Islet of Langerhans (tissue), 1 donor: ENCODE data around the gene SACM1L.
"Not testable (repeated sequence)": the region's sequence is repeated elsewhere in the genome, so short reads cannot be mapped to it uniquely, and the experiment has no call there.

Experiments
- FAIRE-seq: peaks from one replicate; lab custom pipeline; 2011; peaks lifted over from hg19 to GRCh38; lab: Jason Lieb, UNC

SACM1L gene

DNA sequence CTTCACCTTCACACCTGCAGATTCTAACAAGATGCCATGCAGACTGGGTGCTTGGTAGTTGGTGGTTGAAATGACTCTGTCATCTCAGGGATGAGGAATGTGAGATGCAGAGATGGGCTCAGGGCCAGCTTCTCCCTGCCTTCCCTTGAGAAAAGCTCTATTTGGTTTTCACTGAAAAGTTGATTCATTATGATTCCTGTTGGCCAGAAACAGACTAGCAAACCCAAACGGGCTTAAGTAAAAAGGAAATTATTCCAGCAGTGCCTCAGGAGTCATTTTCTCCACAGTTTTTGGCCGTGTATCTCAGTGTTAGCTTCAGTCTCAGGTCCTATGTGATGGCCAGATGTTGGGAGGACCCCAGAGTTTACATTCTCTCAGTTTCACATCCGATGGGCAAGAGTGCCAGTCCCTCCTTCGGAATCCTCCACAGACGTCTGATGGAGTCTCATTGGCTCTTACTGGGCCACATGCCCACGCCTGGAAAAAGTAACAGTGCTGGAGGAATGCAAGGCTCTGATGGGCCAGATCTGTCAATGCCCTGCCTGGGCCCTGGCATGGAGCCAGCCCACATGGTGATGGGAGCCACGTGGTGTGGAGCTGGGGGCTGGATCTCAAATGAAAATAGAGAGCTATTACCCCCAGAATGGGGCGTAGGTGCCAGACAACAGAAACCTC is 22.3 kb upstream of the SACM1L start:
- FAIRE-seq, result no peak

DNA sequence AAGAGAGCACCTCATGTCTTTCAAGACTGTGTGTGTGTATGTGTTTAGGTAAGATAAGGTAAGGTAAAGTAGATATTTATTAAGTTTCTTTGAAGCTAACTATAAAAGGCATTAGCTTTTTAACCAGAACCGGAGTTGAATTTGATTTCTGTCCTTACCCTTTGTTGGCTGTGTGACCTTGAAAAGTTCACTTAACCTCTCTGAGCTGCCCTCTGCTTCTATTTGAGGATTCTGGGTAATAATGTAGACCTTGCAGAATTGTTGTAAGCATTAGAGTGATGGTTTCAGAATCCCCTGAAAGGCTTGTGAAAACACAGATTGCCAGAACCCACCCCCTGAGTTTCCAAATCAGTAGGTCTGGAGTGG is 21.6 kb upstream of the SACM1L start:
- FAIRE-seq, result no peak

DNA sequence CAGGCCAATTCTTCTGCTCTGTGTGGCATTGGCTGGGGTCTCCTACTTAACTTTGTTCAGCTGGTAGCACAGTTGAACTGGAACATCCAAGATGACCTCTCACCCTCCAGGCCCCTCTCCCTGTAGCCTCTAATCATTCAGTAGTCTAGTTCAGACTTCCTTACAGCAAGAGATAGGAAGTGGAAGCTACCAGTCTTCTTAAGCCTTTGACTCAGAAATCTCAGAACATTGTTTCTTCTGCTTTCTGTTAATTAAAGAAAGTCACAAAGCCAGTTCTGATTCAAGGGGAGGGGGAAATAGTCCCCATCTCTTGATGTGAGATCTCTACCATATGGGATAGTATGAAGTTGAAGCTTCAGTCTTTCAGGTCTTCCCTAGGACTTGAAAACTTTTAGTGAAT is 18.8 kb upstream of the SACM1L start:
- FAIRE-seq, result no peak

DNA sequence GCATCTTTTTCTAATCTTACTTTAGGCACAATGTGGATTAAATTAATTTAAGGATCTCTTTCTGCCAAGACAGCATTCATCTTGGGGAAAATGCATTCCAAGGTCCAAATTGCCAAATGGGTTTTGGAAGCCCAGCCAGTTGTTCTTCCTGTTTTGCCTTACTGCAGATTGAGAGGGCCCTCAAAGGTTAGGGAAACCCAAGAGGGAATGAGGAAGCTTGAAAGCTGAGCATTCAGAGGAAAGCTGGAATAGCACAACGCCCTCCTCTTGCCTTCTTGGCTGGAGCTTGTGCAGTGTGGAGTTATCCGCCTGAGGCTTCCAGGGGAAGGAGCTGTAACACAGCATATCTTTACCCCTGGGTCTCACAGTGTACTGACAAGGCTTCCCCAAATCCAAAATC is 18.2 kb upstream of the SACM1L start:
- FAIRE-seq, result no peak

DNA sequence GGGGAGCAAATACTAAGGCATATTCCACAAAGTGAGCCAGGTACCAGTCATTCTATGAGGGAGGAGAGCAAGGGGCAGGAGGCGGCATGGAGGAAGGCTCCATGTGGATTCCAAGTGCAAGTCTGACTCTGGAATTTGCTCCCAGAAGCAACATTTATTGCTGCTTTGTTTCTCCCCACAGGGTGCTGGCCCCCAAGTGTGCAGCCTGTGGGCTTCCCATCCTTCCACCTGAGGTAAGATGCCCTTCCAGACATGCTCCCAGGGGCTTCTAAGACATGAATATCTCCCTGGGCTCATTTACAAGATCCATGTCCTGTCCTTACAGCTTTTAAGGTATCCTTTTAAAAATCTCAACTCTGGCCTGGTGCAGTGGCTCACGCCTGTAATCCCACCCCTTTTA is 15.9 kb upstream of the SACM1L start:
- no peak for FAIRE-seq

DNA sequence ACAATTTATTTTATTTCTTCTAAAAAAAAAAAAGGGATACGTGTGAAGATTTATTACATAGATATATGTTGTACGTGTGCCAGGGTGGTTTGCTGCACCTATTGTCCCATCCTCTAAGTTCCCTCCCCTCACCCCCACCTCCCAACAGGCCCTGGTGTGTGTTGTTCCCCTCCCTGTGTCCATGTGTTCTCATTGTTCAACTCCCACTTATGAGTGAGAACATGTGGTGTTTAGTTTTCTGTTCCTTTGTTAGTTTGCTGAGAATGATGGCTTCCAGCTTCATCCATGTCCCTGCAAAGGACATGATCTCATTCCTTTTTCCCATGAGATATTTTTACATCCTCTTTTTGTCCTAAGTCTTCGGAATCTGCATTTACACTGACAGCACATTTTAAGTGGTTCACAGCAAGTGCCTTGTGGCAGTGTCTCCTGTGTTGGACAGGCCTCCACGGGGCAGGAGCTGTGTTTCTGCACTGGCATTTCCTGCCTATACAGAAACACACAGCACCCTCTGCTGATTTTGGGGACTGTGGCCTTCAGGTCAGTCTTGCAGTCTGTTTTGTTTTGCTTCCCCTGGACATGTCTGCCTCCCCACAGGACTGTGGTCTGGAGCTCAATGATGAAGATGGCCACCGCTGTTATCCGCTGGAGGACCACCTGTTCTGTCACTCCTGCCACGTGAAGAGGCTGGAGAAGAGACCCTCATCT is 12.7 kb upstream of the SACM1L start:
- no peak for FAIRE-seq

DNA sequence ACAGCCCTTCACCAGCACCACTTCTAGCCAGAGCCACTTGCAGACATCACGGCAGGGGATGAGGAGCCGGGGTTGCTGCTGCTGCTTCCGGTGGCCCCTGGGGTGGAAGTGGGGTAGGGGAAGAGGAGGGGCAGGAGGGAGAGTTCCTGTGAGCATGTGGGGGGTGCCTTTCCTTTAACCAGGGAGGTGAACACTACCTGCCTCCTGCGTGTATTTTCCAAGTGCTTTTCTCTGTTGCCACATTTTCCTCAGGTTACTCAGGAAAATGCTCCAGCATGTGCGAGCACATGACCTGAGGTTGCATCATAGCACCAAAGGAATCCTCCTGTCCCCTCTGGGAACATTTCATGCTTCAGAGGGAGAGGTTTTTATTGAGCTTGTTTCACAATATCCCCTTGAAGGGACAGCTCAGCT is 12.2 kb upstream of the SACM1L start:
- FAIRE-seq, result no peak

DNA sequence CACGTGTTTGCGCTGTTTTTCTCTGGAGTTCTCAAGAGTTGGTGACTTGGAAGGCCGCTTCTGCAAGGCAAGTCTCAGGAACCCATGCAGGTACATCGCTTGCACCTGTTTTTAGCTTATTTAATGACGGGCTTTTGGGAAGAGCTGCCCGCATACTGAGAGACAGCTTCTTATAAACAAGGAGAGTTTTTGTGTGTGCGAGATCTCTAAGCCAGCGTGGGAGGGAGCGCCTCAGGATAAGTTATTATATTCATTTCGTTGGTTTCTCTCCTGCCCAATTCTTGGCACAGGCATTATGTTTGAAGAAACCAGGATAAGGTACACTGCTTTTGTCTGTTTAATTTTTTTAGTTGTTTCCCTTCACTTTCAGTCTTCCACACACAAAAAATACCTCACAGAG is 11.4 kb upstream of the SACM1L start:
- no peak for FAIRE-seq

DNA sequence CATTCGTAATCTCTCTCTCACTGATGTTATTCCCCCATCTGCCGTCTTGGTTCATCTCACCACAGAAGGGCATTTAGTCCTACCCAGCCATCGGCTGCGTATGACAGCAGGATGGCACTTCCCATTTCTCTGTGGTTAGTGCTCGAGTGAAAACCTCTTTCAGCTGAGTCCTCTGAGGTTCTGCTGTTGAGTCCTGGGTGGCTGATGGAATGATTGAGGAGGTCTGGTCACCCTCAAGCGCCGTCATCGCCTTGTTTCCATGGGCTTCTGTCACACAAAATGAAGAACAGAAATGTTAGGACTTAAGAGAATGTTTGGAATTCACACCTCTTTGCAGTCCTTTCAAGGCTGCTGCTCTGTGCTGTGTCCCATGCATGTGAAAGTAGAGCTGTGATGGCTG is 9.4 kb upstream of the SACM1L start:
- no peak for FAIRE-seq

DNA sequence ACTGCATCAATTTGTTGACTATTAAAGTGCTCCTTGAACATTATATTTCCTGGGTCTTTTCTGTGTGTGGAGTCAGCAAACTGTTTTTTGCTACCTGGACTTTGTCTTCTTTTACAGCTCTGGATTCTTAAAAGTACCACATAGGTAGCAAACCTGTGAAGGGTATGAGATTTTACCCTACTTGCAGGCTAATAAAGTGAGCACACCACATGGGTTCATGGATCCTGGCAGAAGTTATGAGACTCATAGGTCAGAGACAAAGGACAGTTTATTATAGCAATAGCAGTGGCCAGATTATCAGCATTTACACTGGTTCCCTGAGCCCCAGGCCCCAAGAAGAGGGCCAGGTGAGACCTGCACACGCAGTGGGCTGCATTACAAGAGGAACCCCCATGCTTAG is 8.0 kb upstream of the SACM1L start:
- FAIRE-seq, result no peak

DNA sequence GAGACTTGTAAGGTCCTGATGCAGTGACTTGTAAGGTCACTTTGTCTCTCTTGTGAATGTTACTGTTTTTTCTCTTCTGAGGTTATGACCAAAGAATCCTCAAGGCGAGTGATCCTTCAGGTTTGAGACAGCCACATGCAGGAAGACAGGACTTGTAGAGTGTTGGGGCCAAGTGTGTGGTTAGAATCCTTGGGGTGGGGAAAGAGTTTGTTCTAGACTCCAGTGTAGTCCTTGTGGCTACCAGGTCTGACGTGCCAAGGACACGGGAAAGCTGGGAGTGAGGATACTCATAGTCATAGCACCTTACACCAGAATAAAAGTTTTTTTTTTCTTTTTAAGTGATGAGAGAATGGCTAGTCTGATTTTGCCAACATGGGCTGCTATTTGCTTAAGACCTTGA is 7.3 kb upstream of the SACM1L start:
- no peak for FAIRE-seq

DNA sequence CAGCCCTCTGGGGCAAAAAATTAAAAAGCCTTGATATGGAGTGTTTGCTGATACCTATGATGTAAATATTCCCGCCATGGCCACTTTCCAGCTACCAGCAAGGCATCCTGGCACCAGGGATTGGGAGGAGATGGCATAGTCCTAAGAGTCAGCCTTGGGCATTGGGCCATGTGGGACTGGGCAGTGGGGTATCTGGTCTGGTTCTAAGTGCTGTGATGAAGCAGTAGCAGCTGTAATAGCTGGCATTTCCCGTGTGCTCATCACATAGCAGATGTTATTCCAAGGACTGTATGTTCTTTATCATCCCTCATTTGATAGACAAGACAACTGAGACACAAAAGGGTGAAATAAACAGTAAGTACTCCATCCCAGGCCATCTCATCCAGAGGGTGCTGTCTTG is 6.9 kb upstream of the SACM1L start:
- no peak for FAIRE-seq

DNA sequence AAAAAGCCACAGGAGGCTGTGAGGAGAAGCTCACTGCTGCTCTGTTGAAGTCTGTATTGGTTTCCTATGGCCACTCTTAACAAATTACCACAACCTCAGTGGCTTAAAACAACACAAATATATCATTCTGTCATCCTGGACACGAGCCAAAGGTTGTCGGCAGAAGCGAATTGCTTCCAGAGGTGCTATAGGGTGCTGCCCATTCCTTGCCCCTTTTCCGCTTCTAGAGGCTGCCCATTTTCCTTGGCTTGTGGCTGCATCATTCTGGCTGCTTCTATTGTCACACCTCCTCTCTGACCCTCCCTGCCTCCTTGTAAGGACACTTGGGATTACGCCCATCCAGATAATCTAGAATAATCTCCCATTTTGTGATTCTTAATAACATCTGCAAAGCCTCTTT is 6.4 kb upstream of the SACM1L start:
- no peak for FAIRE-seq

DNA sequence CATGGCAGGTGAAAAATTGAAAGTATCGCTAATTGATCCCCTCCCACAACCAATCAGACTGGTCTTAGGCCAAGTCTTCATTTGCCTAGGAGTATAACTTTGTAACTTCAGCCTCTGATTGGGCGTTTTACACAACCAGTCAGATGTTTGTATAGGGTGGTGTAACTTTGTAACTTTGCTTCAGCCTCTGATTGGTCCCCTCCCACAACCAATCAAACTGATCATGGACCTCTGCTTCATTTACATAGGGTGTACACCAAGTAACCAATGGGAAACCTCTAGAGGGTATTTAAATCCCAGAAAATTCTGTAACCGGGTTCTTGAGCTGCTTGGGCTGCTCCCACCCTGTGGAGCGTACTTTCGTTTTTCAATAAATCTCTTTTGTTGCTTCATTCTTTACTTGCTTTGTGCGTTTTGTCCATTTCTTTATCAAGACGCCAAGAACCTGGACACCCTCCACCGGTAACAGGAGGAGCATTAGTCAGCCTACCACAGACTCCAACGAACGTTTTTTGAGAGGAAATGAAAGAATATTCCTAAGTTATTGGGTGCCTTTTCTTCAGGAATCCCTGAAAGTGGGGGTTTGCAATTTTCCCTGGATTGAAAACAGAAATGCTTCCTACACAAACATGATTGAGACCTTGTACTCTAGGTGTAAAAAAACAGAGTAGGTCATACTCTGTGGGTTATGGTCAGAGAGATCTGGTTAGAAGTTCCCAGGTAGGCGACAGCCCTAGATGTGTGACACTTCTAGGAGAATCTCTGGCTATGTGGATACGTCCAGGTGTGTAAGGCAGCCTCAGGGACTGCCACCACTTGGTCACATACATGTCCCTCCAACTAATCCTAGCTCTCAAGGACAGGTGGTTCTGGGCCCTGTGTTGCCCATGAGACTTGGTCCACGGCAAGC is 5.5 kb upstream of the SACM1L start:
- no peak for FAIRE-seq

DNA sequence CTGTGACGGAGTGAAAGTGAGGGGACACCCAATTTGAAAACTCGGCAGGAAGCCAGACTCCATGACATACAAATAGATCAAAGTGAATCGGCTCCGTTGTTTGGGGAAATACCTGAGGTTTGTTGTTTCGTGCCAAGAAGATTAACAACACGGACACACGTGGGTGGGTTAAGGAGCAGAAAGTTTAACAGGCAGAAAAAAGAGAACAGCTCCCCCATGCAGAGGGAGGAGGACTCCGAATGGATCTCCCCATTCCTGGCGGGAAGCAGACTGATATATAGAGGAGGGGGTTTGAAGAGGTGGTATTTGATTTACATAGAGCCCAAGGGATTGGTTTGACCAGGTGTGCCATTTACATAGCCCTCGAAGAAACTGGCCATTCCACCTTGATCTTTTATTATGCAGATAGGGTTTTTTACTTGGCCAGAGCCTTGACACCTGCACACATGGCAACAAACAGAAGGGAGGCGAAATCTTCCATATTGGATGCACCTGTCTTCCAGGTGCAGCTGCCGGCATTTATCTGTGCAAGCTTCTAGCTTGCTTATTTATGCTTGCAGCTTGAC is 4.8 kb upstream of the SACM1L start:
- no peak for FAIRE-seq

DNA sequence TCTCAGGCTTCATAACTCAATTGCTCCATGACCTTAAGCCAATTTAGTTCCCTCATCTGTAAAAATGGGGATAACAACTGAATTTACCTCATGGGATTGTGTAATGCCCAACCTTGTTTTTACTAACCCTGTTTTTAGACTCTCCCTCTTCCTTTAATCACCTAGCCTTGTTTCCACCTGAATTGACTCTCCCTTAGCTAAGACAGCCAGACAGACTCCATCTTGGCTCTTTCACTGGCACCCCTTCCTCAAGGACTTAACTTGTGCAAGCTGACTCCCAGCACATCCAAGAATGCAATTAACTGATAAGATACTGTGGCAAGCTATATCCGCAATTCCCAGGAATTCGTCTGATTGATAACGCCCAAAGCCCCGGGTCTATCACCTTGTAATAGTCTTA is 3.5 kb upstream of the SACM1L start:
- not testable (repeated sequence) for FAIRE-seq

DNA sequence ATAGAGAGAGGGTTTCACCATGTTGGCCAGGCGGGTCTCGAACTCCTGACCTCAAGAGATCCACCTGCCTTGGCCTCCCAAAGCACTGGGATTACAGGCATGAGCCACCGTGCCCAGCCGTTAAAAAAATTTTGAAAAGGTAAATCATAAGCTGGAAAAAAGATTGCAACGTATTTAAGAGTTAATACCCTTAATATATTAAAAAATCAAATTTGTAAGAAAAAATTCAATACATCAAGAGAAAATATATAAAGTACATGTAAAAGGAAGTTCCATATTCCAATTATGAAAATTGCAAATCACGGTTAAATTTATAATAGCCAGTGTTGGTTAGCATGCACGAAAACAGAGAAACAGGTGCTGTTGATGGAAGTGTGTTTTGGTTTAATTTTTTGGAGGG is 2.3 kb upstream of the SACM1L start:
- FAIRE-seq, result no peak

DNA sequence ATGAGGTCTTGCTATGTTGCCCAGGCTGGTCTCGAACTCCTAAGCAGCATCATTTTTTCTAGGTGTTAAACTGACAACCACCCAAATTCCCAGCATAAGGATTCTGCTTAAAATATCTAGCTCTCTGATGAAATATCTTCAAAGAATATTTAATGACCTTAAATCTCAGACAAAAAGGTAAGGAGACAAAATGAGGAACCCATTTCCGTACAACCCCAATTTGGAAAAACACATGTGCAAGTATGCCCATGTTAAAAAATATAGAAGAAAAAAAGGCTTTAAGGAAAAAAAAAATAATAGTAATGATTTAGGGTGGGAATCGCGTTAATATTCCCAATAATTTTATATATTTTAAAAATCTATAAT is 1.4 kb upstream of the SACM1L start:
- no peak for FAIRE-seq

DNA sequence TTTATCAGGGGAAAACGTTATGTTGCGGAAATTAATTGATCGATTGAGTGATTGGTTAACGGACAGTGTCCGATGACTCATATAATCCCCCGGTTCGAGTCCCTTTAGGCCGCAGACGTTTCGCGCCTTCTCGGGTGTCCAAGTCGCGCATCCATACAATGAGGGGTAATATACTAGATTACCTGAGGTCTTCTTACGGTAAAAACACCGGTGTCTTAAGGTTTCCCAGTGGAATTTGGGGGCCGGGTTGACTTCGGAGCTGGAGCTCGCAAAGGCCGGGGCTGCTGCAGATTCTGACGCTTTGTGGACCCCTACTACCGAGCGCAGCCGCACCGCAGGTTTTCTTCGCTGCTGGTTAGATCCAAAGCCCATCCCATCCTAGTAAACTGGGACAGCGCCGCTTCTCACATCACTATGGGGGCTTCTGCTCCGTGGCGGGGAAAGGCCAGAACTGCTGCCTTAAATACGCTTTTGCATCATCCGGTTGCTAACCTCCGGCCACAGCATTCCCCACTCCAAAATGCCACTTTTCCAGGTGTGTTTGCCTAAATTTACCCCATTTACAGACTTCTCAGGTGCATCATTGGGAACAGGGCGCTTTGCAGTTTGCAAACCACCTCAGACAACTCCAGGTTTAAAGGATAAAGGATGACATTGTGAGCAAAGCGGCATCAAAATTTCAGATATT is 858 bp upstream of the SACM1L start:
- FAIRE-seq, result no peak

DNA sequence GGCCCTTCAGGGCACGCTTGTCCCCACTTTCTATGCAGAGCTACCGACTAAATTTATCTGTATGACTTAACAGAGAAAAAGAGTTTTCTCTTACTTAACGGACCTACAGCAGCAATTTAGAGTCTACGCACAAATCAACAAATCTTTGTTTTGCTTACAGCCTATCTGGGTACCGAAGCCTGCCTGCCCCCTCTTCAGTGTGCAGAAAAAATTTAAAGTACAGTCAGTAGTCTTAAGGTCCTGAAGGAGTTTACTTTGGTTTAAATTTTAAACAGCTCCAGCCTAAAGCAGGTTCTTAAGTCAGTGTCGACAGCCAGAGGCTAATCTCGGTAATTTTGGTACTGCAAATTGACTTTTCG is 570 bp downstream of the SACM1L start:
- no peak for FAIRE-seq

DNA sequence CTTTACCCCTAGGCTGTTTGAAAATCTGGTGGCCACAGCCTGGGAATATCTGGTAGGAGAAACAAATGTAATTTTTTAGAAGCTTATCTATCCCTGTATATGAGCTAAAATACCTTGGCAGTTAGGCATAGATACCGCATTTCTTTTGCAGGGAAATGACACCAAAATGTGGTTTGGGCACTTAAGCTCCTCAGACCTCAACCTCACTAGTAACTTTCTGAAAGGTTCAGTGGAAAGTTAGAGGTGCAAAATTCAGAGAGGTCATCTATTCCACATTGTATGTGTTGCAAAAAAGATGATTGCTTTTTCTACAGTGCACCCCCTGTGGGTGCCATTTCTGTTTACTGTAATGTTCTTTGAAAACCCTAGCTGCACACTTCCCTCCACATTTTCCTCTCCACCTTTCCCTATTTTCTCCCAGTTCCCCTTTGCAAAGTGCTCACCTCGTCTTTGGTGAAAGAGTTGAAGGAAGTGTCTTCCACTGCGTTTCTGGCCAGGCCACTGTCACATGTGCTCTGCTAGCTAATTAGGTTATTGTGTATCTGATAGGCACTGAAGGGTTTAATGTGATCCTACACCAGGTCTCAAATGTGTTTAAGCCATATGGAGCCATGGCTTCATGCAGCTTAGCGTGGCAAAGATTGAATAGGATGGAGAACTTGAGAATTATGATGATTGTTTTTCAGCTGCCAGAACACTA is 1.3 kb downstream of the SACM1L start:
- FAIRE-seq, result no peak

DNA sequence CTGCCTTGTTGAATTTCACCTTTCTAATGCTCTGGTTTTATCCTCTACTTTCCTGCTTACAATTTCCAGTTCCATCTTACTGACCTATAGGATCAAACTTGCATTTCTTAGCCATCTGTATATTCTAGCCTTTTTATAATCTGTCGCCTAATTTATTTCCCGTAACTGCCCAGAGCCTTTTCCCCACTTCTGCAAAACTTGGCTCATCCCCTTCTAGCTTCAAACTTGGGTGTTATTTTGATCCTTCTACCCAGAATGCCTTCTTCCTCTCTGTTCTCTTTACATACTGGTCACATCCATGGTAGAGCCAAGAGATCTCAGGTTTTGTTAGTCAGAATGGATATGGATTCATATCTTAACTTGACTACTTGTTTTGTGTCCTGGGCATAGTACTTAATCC is 2.6 kb downstream of the SACM1L start:
- no peak for FAIRE-seq
